ENCODE measurements around the gene STARD9.
A peak's percentile ranks its signal among the peaks of the same experiment; 100 is the strongest.

- TF ChIP-seq POLR2A (IDR thresholded peaks at IDR 0.05): peak; percentile 71 to 91
- TF ChIP-seq, protein P1, sequence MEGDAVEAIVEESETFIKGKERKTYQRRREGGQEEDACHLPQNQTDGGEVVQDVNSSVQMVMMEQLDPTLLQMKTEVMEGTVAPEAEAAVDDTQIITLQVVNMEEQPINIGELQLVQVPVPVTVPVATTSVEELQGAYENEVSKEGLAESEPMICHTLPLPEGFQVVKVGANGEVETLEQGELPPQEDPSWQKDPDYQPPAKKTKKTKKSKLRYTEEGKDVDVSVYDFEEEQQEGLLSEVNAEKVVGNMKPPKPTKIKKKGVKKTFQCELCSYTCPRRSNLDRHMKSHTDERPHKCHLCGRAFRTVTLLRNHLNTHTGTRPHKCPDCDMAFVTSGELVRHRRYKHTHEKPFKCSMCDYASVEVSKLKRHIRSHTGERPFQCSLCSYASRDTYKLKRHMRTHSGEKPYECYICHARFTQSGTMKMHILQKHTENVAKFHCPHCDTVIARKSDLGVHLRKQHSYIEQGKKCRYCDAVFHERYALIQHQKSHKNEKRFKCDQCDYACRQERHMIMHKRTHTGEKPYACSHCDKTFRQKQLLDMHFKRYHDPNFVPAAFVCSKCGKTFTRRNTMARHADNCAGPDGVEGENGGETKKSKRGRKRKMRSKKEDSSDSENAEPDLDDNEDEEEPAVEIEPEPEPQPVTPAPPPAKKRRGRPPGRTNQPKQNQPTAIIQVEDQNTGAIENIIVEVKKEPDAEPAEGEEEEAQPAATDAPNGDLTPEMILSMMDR (IDR thresholded peaks at IDR 0.05): peak in 2 of 4 experiments; percentile 9 to 19
These were observed 161.6 kb downstream of the STARD9 start, which contains the start of gene CDAN1 for GRCh38 chr15:42736793-42737528.

Measured in uterus (tissue), 2 donors.